Measurements from ENCODE around the gene DUSP2.

DNA sequence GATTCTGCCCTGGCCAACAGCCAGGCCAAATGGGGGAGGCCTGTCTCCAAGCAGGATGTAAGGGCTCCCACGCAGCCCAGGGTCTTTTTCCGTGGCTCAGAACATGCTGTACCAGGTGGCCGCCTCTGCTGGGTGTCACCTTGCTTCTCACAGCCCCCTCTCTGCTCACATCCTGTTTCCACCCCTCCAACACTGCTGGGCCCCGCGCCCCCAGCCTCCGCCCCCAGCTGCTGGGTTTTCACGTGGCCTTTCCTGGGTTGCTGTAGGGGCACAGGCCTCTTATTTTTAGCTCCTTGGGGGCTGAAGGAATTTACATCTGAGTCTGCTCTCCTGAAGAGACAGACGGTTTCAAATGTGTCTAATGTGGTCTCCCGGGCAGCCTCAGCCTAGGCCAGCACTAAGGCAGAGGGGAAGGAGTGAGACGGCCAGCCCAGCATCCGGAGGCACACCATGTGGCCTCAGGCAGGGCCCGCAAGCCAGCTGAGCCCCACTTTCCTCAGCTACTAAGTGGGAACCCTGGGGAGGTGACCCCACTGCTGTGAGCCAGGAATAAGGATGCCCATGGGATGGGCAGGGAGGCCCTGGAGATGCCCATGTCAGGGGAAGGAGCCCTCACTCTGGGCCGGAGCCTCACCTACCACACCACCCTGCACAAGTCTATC lies 18.7 kb upstream of the DUSP2 start:
- no peak for TF ChIP-seq POLR2A (IDR thresholded peaks at IDR 0.05)
- TF ChIP-seq, protein P1, sequence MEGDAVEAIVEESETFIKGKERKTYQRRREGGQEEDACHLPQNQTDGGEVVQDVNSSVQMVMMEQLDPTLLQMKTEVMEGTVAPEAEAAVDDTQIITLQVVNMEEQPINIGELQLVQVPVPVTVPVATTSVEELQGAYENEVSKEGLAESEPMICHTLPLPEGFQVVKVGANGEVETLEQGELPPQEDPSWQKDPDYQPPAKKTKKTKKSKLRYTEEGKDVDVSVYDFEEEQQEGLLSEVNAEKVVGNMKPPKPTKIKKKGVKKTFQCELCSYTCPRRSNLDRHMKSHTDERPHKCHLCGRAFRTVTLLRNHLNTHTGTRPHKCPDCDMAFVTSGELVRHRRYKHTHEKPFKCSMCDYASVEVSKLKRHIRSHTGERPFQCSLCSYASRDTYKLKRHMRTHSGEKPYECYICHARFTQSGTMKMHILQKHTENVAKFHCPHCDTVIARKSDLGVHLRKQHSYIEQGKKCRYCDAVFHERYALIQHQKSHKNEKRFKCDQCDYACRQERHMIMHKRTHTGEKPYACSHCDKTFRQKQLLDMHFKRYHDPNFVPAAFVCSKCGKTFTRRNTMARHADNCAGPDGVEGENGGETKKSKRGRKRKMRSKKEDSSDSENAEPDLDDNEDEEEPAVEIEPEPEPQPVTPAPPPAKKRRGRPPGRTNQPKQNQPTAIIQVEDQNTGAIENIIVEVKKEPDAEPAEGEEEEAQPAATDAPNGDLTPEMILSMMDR (IDR thresholded peaks at IDR 0.05), result no peak

Measured in thyroid gland (tissue), 4 donors.